ENCODE results near the gene REXO4. TPM values are rescaled to one million over a fixed set of nuclear protein-coding genes. Genes with fewer than 3 reads are reported as not detected.

Gene REXO4
- total and polyA plus RNA-seq, 9 of the 15 experiments (the other 6 are each of a cell fraction or from before 2014, with no cell fraction given) = 3.4 to 72.9 (median 31.1) TPM

DNA sequence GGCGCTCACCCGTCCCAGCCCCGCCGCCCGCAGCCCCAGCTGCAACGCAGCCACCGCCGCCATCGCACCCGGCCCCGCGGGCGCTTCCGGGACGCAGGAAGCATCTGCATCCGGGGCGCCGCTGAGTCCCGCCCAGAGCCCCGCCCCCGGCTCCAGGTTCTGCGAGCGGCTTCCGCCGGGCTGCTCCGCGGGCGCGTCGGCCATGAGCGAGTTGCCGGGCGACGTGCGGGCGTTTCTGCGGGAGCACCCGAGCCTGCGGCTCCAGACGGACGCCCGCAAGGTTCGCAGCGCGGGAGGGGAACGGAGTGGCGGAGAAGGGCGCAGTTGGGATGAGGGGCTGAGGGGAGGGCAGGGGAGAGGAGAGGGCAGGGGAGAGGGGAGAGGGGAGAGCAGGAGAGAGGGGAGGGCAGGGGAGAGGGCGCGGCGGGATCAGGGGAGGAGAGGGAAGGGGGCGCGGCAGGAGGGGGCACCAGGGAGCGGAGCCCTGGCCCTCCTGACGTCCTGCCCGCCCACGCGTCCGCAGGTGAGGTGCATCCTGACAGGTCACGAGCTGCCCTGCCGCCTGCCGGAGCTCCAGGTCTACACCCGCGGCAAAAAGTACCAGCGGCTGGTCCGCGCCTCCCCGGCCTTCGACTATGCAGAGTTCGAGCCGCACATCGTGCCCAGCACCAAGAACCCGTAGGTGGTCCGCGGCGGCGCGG, 61.3 kb downstream of the REXO4 start, which contains the start of the genes SURF1 and SURF2:
TSS of gene SURF1 (minus strand) at position 97 of the 701 bp plus-strand sequence. CDS start at position 63, 34 bp downstream.
TSS of gene SURF2 (plus strand) at position 160 of the 701 bp plus-strand sequence. CDS start at position 203, 43 bp downstream.
- Histone ChIP-seq H3K4me1 (replicated peaks in 1 of 2; ENCODE audit: control insufficient read depth in 2 of 2, insufficient read depth in 2 of 2, low read length in 2 of 2) (peaks cover 17 to 45% of the 10 kb centered on the region in 2 experiments; a peak in 4 of 5 replicates), H3K9ac (ENCODE audit: insufficient read depth in 1 of 2, low read depth in 2 of 2, low read length in 2 of 2) (peak within 1 kb of the TSS; percentile 80 to 96), H3K27ac (ENCODE audit: extremely low read depth, low read depth, low read length) (peak within 1 kb of the TSS; percentile 48), H4K20me1 (replicated peaks; ENCODE audit: control insufficient read depth, insufficient read depth, low read length) (peaks cover 40% of the 10 kb centered on the region), H3K9me1 (ENCODE audit: control insufficient read depth, insufficient read depth, low read length) (no peaks in the 10 kb centered on the region), H3K4me2 (ENCODE audit: insufficient read depth, low read length) (peak within 1 kb of the TSS; percentile 86), H3K36me3 (ENCODE audit: control insufficient read depth, insufficient read depth, low read length) (peaks cover 71% of the 10 kb centered on the region), H2AFZ (ENCODE audit: low read depth, low read length) (peak within 1 kb of the TSS; percentile 85), H3K9me3 (replicated peaks; ENCODE audit: control insufficient read depth, insufficient read depth, low read depth, low read length) (no peaks in the 10 kb centered on the region), H3K4me3 (peak within 1 kb of the TSS; percentile 67), H3K79me2 (ENCODE audit: control insufficient read depth, insufficient read depth, low read length) (peaks cover 36% of the 10 kb centered on the region), H3K27me3 (ENCODE audit: control insufficient read depth in 2 of 2, insufficient read depth in 2 of 2, low read length in 2 of 2) (no peaks in the 10 kb centered on the region)
- POLR2A ChIA-PET = interaction anchor here (0.5 to 7.4 kb wide), 11 partner anchors 7 to 1990 kb away, joined by 3 to 109 read pairs (median 4); partner anchors contain the start of genes MED22 and RPL7A
- in situ Hi-C loops (cut with MboI) (no loop called here), intact Hi-C loops (cut with micrococcal nuclease) (no loop called here)
- BruUV-seq (replicated peaks) = no TSS peak
- peak; percentile 83 to 91 (median 88) for DNase-seq (ENCODE audit: extremely low read depth in 1 of 4, low spot score in 3 of 4)
- FAIRE-seq = peak; percentile 23
- peak; percentile 85 for ATAC-seq
- CTCF ChIA-PET (ENCODE audit: low intra/inter-chr PET ratio) = interaction anchor here (0.7 kb wide), 1 partner anchor 19 kb away, joined by 4 read pairs; the partner anchor contains the start of gene SURF4
- WGBS (ENCODE audit: insufficient coverage, low coverage, missing lambda C conversion rate) = 2% methylated on average over 40 of the region's 78 CpGs
- TF ChIP-seq PHF8 (IDR thresholded peaks at IDR 0.05; ENCODE audit: borderline replicate concordance, low read length) = peak; percentile 76; the same call in 1 of the 2 replicates
- TF ChIP-seq CCNT2 (IDR thresholded peaks at IDR 0.05; ENCODE audit: borderline replicate concordance, extremely low read depth, insufficient read length, low read depth, low read length) = peak; percentile 48
- TF ChIP-seq CCAR2 (IDR thresholded peaks at IDR 0.05; ENCODE audit: low read depth, low read length) = no peak
- peak; percentile 75; the same call in 1 of the 2 replicates for TF ChIP-seq ELF2 (CRISPR knock-in tag; IDR thresholded peaks at IDR 0.05)
- no peak for TF ChIP-seq FOXM1 (IDR thresholded peaks at IDR 0.05; ENCODE audit: low read depth)
- TF ChIP-seq FOXM1 (CRISPR knock-in tag; IDR thresholded peaks at IDR 0.05; ENCODE audit: low read depth) = no peak
- TF ChIP-seq, protein P1, sequence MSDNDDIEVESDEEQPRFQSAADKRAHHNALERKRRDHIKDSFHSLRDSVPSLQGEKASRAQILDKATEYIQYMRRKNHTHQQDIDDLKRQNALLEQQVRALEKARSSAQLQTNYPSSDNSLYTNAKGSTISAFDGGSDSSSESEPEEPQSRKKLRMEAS (CRISPR knock-in tag; IDR thresholded peaks at IDR 0.05) = peak; percentile 29; the same call in 1 of the 2 replicates
- TF ChIP-seq YY1 (IDR thresholded peaks at IDR 0.05; ENCODE audit: borderline replicate concordance in 1 of 3, control insufficient read depth in 1 of 3, extremely low read depth in 1 of 3, insufficient read depth in 3 of 3, insufficient read length in 1 of 3, insufficient replicate concordance in 2 of 3, low read depth in 1 of 3, low read length in 2 of 3) = peak; percentile 61 to 95 (median 90)
- TF ChIP-seq, protein P2, sequence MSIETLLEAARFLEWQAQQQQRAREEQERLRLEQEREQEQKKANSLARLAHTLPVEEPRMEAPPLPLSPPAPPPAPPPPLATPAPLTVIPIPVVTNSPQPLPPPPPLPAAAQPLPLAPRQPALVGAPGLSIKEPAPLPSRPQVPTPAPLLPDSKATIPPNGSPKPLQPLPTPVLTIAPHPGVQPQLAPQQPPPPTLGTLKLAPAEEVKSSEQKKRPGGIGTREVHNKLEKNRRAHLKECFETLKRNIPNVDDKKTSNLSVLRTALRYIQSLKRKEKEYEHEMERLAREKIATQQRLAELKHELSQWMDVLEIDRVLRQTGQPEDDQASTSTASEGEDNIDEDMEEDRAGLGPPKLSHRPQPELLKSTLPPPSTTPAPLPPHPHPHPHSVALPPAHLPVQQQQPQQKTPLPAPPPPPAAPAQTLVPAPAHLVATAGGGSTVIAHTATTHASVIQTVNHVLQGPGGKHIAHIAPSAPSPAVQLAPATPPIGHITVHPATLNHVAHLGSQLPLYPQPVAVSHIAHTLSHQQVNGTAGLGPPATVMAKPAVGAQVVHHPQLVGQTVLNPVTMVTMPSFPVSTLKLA (conservative IDR thresholded peaks at IDR 0.05) = peak; percentile 70 to 84
- TF ChIP-seq ZNF551 (CRISPR knock-in tag; IDR thresholded peaks at IDR 0.05) = no peak
- peak; percentile 53; the same call in 1 of the 2 replicates for TF ChIP-seq EP400 (IDR thresholded peaks at IDR 0.05)
- TF ChIP-seq PCBP2 (IDR thresholded peaks at IDR 0.05; ENCODE audit: low read depth, low read length, poor library complexity, severe bottlenecking) = peak; percentile 44
- peak; percentile 86 for TF ChIP-seq ELF1 (tag; IDR thresholded peaks at IDR 0.05)
- TF ChIP-seq, protein P3, sequence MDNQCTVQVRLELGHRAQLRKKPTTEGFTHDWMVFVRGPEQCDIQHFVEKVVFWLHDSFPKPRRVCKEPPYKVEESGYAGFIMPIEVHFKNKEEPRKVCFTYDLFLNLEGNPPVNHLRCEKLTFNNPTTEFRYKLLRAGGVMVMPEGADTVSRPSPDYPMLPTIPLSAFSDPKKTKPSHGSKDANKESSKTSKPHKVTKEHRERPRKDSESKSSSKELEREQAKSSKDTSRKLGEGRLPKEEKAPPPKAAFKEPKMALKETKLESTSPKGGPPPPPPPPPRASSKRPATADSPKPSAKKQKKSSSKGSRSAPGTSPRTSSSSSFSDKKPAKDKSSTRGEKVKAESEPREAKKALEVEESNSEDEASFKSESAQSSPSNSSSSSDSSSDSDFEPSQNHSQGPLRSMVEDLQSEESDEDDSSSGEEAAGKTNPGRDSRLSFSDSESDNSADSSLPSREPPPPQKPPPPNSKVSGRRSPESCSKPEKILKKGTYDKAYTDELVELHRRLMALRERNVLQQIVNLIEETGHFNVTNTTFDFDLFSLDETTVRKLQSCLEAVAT (IDR thresholded peaks at IDR 0.05) = peak; percentile 27 to 39; a peak in 1 of 4 replicates
- TF ChIP-seq CXXC5 (CRISPR knock-in tag; IDR thresholded peaks at IDR 0.05) = peak; percentile 71
- peak; percentile 28; the same call in 1 of the 2 replicates for TF ChIP-seq DPF2 (IDR thresholded peaks at IDR 0.05)
- peak; percentile 86 for TF ChIP-seq C11orf30 (IDR thresholded peaks at IDR 0.05; ENCODE audit: low read depth)
- no peak for TF ChIP-seq NFIC (IDR thresholded peaks at IDR 0.05)
